ENCODE results near the gene ZNF175.

DNA sequence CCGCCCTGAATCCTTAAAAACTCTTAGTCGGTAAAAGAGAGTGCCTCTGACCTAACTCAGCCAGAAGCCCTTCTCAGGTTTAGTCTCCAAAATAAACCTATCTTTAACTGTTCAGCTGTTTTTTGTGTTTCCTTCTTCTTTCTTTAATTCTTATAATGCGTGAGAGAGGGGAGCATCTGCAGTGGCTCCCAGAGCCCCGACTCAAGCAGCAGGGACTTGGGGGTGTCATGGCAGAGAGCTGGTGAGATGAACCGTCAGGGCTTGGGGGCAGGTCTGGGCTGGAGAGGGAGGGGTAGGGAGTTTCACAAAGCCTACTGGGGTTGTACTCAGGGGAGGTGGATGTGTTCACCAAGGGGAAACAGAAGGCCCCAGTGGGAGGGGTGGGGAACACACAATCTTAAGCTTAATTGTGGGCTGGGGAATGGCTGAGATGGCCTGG lies 22.9 kb upstream of the ZNF175 start:
- TF ChIP-seq POLR2AphosphoS5 (IDR thresholded peaks at IDR 0.05; ENCODE audit: low read depth, low read length), result no peak
- TF ChIP-seq, protein P1, sequence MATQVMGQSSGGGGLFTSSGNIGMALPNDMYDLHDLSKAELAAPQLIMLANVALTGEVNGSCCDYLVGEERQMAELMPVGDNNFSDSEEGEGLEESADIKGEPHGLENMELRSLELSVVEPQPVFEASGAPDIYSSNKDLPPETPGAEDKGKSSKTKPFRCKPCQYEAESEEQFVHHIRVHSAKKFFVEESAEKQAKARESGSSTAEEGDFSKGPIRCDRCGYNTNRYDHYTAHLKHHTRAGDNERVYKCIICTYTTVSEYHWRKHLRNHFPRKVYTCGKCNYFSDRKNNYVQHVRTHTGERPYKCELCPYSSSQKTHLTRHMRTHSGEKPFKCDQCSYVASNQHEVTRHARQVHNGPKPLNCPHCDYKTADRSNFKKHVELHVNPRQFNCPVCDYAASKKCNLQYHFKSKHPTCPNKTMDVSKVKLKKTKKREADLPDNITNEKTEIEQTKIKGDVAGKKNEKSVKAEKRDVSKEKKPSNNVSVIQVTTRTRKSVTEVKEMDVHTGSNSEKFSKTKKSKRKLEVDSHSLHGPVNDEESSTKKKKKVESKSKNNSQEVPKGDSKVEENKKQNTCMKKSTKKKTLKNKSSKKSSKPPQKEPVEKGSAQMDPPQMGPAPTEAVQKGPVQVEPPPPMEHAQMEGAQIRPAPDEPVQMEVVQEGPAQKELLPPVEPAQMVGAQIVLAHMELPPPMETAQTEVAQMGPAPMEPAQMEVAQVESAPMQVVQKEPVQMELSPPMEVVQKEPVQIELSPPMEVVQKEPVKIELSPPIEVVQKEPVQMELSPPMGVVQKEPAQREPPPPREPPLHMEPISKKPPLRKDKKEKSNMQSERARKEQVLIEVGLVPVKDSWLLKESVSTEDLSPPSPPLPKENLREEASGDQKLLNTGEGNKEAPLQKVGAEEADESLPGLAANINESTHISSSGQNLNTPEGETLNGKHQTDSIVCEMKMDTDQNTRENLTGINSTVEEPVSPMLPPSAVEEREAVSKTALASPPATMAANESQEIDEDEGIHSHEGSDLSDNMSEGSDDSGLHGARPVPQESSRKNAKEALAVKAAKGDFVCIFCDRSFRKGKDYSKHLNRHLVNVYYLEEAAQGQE (IDR thresholded peaks at IDR 0.05; ENCODE audit: insufficient read depth in 1 of 2, low read depth in 2 of 2, low read length in 2 of 2), result no peak

Data from PFSK-1 (cell line).